ENCODE data around the gene SIGLEC12. TPM values are rescaled to one million over a fixed set of nuclear protein-coding genes. Genes with fewer than 3 reads are reported as not detected.
"Not testable (repeated sequence)": the region's sequence is repeated elsewhere in the genome, so short reads cannot be mapped to it uniquely, and the experiment has no call there.

The SIGLEC12 gene
- total RNA-seq, 1 experiment from 2014 or later, result not detected

DNA sequence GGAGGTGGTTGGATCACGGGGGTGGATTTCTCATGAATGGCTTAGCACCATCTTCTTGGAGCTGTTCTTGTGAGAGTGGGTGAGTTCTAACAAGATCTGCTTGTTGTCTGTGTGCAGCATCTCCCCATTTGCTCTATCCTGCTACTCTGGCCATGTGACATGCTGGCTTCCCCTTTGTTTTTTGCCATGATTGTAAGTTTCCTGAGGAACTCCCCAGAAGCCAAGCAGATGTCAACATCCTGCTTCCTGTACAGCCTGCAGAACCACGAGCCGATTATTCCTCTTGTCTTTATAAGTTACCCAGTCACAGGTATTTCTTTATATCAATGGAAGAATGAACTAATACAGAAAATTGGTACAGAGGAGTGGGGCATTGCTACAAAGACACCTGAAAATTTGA, 2.3 kb upstream of the SIGLEC12 start:
- TF ChIP-seq, protein P1, sequence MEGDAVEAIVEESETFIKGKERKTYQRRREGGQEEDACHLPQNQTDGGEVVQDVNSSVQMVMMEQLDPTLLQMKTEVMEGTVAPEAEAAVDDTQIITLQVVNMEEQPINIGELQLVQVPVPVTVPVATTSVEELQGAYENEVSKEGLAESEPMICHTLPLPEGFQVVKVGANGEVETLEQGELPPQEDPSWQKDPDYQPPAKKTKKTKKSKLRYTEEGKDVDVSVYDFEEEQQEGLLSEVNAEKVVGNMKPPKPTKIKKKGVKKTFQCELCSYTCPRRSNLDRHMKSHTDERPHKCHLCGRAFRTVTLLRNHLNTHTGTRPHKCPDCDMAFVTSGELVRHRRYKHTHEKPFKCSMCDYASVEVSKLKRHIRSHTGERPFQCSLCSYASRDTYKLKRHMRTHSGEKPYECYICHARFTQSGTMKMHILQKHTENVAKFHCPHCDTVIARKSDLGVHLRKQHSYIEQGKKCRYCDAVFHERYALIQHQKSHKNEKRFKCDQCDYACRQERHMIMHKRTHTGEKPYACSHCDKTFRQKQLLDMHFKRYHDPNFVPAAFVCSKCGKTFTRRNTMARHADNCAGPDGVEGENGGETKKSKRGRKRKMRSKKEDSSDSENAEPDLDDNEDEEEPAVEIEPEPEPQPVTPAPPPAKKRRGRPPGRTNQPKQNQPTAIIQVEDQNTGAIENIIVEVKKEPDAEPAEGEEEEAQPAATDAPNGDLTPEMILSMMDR (IDR thresholded peaks at IDR 0.05), result no peak
- TF ChIP-seq REST (IDR thresholded peaks at IDR 0.05; ENCODE audit: insufficient read depth in 1 of 2, low read depth in 2 of 2, low read length in 1 of 2) (no peak), SIN3A (IDR thresholded peaks at IDR 0.05; ENCODE audit: borderline replicate concordance, insufficient read depth, low read depth, low read length) (no peak), POLR2AphosphoS5 (IDR thresholded peaks at IDR 0.05; ENCODE audit: low read depth, low read length) (no peak), TCF7L2 (IDR thresholded peaks at IDR 0.05; ENCODE audit: low read depth, low read length) (no peak)
- no TSS peak for BruUV-seq (replicated peaks)
- CTCF ChIA-PET, result no interaction called here

DNA sequence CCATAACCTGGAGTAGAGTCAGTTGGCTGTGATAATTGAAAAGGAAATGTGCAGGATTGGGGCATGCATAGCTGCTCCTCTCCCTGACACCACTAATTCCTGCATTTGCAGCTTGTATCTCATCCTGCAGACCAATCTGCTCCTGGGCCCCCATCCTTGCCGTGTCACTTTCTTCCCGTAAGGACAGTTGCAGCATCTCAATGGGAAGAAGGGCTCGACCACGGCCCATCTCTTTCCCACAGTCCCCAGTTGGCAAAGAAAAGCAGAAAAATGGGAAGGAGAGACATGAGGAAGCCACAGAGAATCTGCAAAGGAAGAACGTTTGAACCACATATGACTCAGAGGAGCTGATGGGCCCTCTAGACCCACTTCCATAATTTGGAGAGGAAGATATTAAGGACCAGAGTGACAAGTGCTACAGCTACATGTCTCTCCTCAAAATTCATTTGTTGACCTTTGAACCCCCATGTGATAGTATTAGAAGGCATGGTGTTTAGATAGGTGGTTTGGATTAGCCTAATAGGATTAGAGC, 1.8 kb upstream of the SIGLEC12 start:
- Histone ChIP-seq H3K36me3 (ENCODE audit: control insufficient read depth, insufficient read depth, low read length) (no peaks in the 10 kb centered on the region), H3K9me3 (ENCODE audit: control insufficient read depth, insufficient read depth, low read depth, low read length) (no peaks in the 10 kb centered on the region), H3K4me3 (ENCODE audit: low read depth in 2 of 2, low read length in 2 of 2) (no peak overlapping the region), H3K27ac (ENCODE audit: low read length) (no peak overlapping the region), H3K27me3 (ENCODE audit: control insufficient read depth, insufficient read depth, low read length) (no peaks in the 10 kb centered on the region), H3K4me1 (ENCODE audit: control insufficient read depth, insufficient read depth, low read length) (no peaks in the 10 kb centered on the region)
- TF ChIP-seq, protein P1 (IDR thresholded peaks at IDR 0.05), result no peak
- TF ChIP-seq POLR2AphosphoS5 (IDR thresholded peaks at IDR 0.05; ENCODE audit: low read depth, low read length) (no peak), TCF7L2 (IDR thresholded peaks at IDR 0.05; ENCODE audit: low read depth, low read length) (no peak), REST (IDR thresholded peaks at IDR 0.05; ENCODE audit: insufficient read depth in 1 of 2, low read depth in 2 of 2, low read length in 1 of 2) (no peak), SIN3A (IDR thresholded peaks at IDR 0.05; ENCODE audit: borderline replicate concordance, insufficient read depth, low read depth, low read length) (no peak)
- ChIA-PET POLR2A (no interaction called here), CTCF (no interaction called here)
- intact Hi-C loops (cut with micrococcal nuclease; ENCODE audit: unreplicated experiment) (no loop called here), in situ Hi-C loops (cut with HindIII; ENCODE audit: low pct_unique_long_range_greater_than_20kb, low sequenced_read_pairs) (no loop called here)
- DNase-seq (ENCODE audit: low read depth, low spot score) (no peak), ATAC-seq (no peak)
- BruUV-seq (replicated peaks), result no TSS peak

More for the DNA sequence above, 2.3 kb upstream of the SIGLEC12 start:
- DNase-seq (ENCODE audit: low read depth, low spot score) (no peak), ATAC-seq (no peak)
- in situ Hi-C loops (cut with HindIII; ENCODE audit: low pct_unique_long_range_greater_than_20kb, low sequenced_read_pairs), result no loop called here
- Histone ChIP-seq H3K36me3 (ENCODE audit: control insufficient read depth, insufficient read depth, low read length) (no peaks in the 10 kb centered on the region), H3K4me1 (ENCODE audit: control insufficient read depth, insufficient read depth, low read length) (no peaks in the 10 kb centered on the region), H3K27ac (ENCODE audit: low read length) (no peak overlapping the region), H3K4me3 (ENCODE audit: low read depth in 2 of 2, low read length in 2 of 2) (no peak overlapping the region), H3K27me3 (ENCODE audit: control insufficient read depth, insufficient read depth, low read length) (no peaks in the 10 kb centered on the region), H3K9me3 (ENCODE audit: control insufficient read depth, insufficient read depth, low read depth, low read length) (no peaks in the 10 kb centered on the region)
- POLR2A ChIA-PET, result no interaction called here
- intact Hi-C loops (cut with micrococcal nuclease; ENCODE audit: unreplicated experiment), result no loop called here

- POLR2A ChIA-PET; H3K36me3 ChIP-seq (ENCODE audit: control insufficient read depth, insufficient read depth, low read length); H3K4me3 ChIP-seq (ENCODE audit: low read depth in 2 of 2, low read length in 2 of 2); in situ Hi-C loops (cut with HindIII; ENCODE audit: low pct_unique_long_range_greater_than_20kb, low sequenced_read_pairs); H3K27me3 ChIP-seq (ENCODE audit: control insufficient read depth, insufficient read depth, low read length); H3K27ac ChIP-seq (ENCODE audit: low read length); BruUV-seq (replicated peaks); ATAC-seq; DNase-seq (ENCODE audit: low read depth, low spot score); intact Hi-C loops (cut with micrococcal nuclease; ENCODE audit: unreplicated experiment); H3K9me3 ChIP-seq (ENCODE audit: control insufficient read depth, insufficient read depth, low read depth, low read length); CTCF ChIA-PET; H3K4me1 ChIP-seq (ENCODE audit: control insufficient read depth, insufficient read depth, low read length): not testable (repeated sequence)
Observed at GRCh38 chr19:51500931-51501330, 669 bp downstream of the SIGLEC12 start.

All from Panc1 (cell line).